Activated T-cell treated with anti-CD3 and anti-CD28 coated beads, Interleukin-2, amount 50 U/mL, for 4 hours (primary cell): ENCODE data around the gene CAB39. TPM values are rescaled to one million over a fixed set of nuclear protein-coding genes. Genes with fewer than 3 reads are reported as not detected.

Experiments
- ATAC-seq, 2 donors: fragments of 200-7000 bp; cut with Tn5 transposase; one replicate each; pipeline ENCODE4 v1.10.0; 2021
- DNase-seq: peaks from one replicate; pipeline ENCODE4 v3.0.0-alpha.2; 2020
- H3K27me3 Mint-ChIP-seq: one replicate; pipeline ENCODE4 v1.8.0; 2021; ENCODE audit warnings: low read depth, mixed read lengths
- H3K36me3 Mint-ChIP-seq: one replicate; pipeline ENCODE4 v1.8.0; 2022; ENCODE audit warnings: mixed read lengths; ENCODE audit not compliant: insufficient read depth
- H3K4me1 Mint-ChIP-seq: one replicate; pipeline ENCODE4 v1.8.0; 2021; ENCODE audit warnings: low read depth, mixed read lengths
- H3K4me3 Mint-ChIP-seq: one replicate; pipeline ENCODE4 v1.8.0; 2021; ENCODE audit warnings: mild to moderate bottlenecking, moderate library complexity, mixed read lengths
- H3K9me3 Mint-ChIP-seq: one replicate; pipeline ENCODE4 v1.8.0; 2021; ENCODE audit warnings: mixed read lengths
- total RNA-seq, 3 donors: library from RNA; stranded (reverse); gene quantifications; one replicate each; pipeline ENCODE4 v1.2.1, GENCODE V29; 2021

CAB39 gene
- total RNA-seq, 3 donors from 2014 or later: 125 to 133 (median 128) TPM

- ATAC-seq: no peak
- peaks cover 71% of the 10 kb centered on the region for H3K4me1 Mint-ChIP-seq
- no peak overlapping the region for H3K4me3 Mint-ChIP-seq
- H3K36me3 Mint-ChIP-seq: peaks cover 22% of the 10 kb centered on the region
- no peaks in the 10 kb centered on the region for H3K9me3 Mint-ChIP-seq
- no peak for DNase-seq
- no peaks in the 10 kb centered on the region for H3K27me3 Mint-ChIP-seq
These were observed 25.2 kb downstream of the CAB39 start for GRCh38 chr2:230737791-230738226.

GRCh38 chr2:230738391-230738811 lies 25.8 kb downstream of the CAB39 start:
- Mint-ChIP-seq H3K27me3 (no peaks in the 10 kb centered on the region), H3K4me1 (peaks cover 69% of the 10 kb centered on the region), H3K36me3 (peaks cover 24% of the 10 kb centered on the region), H3K9me3 (no peaks in the 10 kb centered on the region), H3K4me3 (no peak overlapping the region)
- ATAC-seq (no peak), DNase-seq (no peak)

DNA sequence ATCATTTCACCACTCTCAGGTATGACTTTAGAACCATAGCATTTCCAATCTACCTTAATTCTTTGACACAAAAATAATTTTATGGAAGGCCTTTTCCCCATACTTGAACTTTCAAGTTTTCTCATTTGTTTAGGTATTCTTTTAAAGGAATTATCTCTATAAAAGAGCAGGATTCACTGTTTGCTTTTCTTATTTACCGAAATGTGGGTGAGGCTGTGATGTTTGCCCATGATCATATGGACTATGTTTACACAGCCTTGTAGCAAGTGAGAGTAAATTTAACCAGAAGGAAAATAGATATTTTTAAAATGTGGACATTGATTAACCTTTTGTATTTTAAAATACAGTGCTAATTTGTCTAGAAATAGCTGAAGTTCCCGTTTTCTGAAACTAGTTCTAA lies 26.3 kb downstream of the CAB39 start:
- Mint-ChIP-seq H3K9me3 (no peaks in the 10 kb centered on the region), H3K27me3 (no peaks in the 10 kb centered on the region), H3K36me3 (peaks cover 22% of the 10 kb centered on the region), H3K4me1 (peaks cover 64% of the 10 kb centered on the region), H3K4me3 (no peak overlapping the region)
- ATAC-seq: no peak
- DNase-seq: no peak

DNA sequence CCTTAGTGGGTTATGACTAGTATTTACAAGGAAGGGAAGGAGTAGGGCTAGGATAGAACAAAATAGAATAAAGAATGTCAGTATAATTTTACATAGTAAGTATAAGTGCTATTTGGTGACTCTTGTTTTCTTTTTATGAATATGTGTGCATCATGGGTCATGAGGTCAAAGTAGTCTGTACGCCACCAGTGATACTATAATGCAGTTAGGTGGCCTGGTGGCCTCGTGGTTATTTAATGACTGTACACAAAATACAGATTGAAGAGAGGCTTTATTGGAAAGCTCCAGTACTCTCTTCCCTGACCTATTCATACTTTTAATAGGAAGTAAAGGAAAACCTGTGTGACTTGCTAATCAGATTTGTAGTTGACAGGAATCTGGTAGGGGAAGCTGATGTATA lies 27.3 kb downstream of the CAB39 start:
- Mint-ChIP-seq H3K27me3 (no peaks in the 10 kb centered on the region), H3K4me3 (no peak overlapping the region), H3K36me3 (peaks cover 19% of the 10 kb centered on the region), H3K4me1 (peaks cover 59% of the 10 kb centered on the region), H3K9me3 (no peaks in the 10 kb centered on the region)
- ATAC-seq (peak in 1 of 2 donors; percentile 43), DNase-seq (no peak)

DNA sequence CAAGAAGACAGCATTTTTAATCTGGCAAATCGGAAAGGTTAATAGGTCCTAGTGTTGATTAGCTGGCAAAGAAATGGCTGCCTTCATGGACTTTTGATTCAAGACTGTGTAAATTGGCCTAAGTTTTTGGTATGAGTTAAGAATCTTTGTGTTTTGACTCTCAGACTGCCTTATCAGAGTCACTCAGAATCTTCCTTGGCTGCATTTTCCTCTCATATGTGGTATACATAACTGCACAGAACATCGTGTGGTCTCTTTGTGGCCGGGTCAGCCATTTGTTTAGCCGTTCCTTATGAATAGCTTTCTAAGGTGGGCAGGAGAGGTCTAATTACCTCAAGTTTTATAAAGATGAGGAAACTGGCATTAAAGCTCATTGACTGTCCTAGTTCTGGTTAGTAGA lies 30.1 kb downstream of the CAB39 start:
- Mint-ChIP-seq H3K4me1 (peaks cover 53% of the 10 kb centered on the region), H3K27me3 (no peaks in the 10 kb centered on the region), H3K9me3 (no peaks in the 10 kb centered on the region), H3K36me3 (peaks cover 30% of the 10 kb centered on the region), H3K4me3 (no peak overlapping the region)
- ATAC-seq: no peak
- no peak for DNase-seq

DNA sequence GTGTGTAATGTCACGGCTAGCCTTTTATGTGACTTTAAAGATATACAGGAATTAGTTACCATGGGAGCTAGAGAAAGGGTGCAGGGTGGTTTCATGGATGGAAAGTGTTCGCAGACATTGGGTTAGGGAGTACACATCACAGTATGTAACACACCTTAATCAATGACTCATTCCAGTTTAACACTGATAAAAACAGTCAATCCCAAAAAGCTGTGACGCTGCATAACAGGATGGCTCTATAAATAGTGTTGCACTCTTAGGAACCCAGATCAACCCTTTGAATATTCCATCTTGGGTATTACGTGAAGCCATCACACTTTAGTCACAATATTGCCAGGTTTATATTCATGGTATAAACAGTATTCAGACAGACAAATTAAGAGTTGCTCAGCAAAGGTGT lies 33.6 kb downstream of the CAB39 start:
- Mint-ChIP-seq H3K4me1 (peaks cover 59% of the 10 kb centered on the region), H3K36me3 (peaks cover 23% of the 10 kb centered on the region), H3K9me3 (no peaks in the 10 kb centered on the region), H3K27me3 (no peaks in the 10 kb centered on the region), H3K4me3 (no peak overlapping the region)
- no peak for ATAC-seq
- DNase-seq: no peak

GRCh38 chr2:230748087-230748486 lies 35.4 kb downstream of the CAB39 start:
- peaks cover 26% of the 10 kb centered on the region for H3K36me3 Mint-ChIP-seq
- ATAC-seq: no peak
- no peak overlapping the region for H3K4me3 Mint-ChIP-seq

GRCh38 chr2:230749111-230749510 lies 36.5 kb downstream of the CAB39 start:
- Mint-ChIP-seq H3K9me3 (no peaks in the 10 kb centered on the region), H3K36me3 (peaks cover 25% of the 10 kb centered on the region), H3K4me3 (no peak overlapping the region), H3K4me1 (peaks cover 71% of the 10 kb centered on the region), H3K27me3 (no peaks in the 10 kb centered on the region)
- ATAC-seq (no peak), DNase-seq (no peak)

More at GRCh38 chr2:230748087-230748486, 35.4 kb downstream of the CAB39 start:
- H3K9me3 Mint-ChIP-seq: no peaks in the 10 kb centered on the region
- H3K27me3 Mint-ChIP-seq: no peaks in the 10 kb centered on the region
- peaks cover 68% of the 10 kb centered on the region for H3K4me1 Mint-ChIP-seq
- DNase-seq: no peak

- Mint-ChIP-seq H3K36me3 (peaks cover 27% of the 10 kb centered on the region), H3K27me3 (no peaks in the 10 kb centered on the region)
These were observed 38.4 kb downstream of the CAB39 start for GRCh38 chr2:230751062-230751461.

GRCh38 chr2:230754200-230754599 lies 41.6 kb downstream of the CAB39 start:
- DNase-seq (no peak), ATAC-seq (no peak)
- Mint-ChIP-seq H3K27me3 (no peaks in the 10 kb centered on the region), H3K4me1 (peaks cover 81% of the 10 kb centered on the region), H3K4me3 (no peak overlapping the region), H3K9me3 (no peaks in the 10 kb centered on the region), H3K36me3 (peaks cover 11% of the 10 kb centered on the region)

More at GRCh38 chr2:230751062-230751461, 38.4 kb downstream of the CAB39 start:
- peaks cover 77% of the 10 kb centered on the region for H3K4me1 Mint-ChIP-seq
- H3K4me3 Mint-ChIP-seq: no peak overlapping the region
- ATAC-seq (peak; percentile 93 to 95), DNase-seq (no peak)
- no peaks in the 10 kb centered on the region for H3K9me3 Mint-ChIP-seq

- no peaks in the 10 kb centered on the region for H3K9me3 Mint-ChIP-seq
- no peaks in the 10 kb centered on the region for H3K27me3 Mint-ChIP-seq
- H3K4me1 Mint-ChIP-seq: peaks cover 70% of the 10 kb centered on the region
- peaks cover 27% of the 10 kb centered on the region for H3K36me3 Mint-ChIP-seq
- ATAC-seq (no peak), DNase-seq (no peak)
- peak overlapping the region; percentile 7 for H3K4me3 Mint-ChIP-seq
These were observed 44.8 kb downstream of the CAB39 start for GRCh38 chr2:230757476-230757875.

DNA sequence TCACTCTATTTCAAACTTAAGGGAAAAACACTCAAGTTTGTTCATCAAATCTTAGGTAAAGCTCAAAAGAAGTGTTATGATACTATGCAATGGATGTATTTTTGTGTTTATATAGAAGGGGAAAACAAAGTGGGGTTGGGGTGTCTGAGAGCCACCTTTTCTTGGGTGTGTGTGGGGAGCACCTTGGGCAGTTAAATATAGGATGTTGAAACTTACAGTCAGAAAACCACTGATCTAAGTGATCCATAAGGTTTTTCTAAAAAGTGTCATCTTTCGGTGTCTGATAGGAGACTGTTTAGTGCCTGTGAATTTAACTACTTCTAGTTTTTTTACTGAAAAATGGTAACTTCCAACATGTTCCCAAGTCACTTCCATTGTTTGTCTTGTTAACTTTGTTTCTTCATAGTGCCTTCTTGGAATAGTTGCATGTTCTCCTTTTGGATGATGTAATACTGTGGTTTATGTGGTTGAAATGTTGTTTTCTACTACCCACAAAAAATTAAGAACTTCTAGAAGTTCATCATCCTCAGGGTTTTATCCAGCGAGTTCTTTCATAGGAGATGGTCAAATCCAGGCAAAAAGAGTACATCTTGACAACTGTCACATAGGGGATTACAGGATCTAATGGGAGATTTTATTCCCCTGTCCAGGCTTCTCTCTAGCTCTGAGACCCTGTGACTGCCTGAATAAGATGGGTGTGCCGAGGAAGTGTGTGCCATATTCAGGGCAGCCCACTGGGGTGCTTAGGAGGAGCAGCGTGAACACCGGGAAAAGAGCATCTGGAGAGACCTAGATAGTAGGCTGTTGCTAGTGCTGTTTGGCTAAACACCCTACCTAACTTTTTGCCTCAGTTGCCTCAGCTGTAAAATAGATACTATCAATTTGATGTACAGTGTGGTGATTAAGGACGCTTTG lies 46.2 kb downstream of the CAB39 start:
- ATAC-seq (peak; percentile 27 to 42), DNase-seq (no peak)
- H3K4me1 Mint-ChIP-seq: peaks cover 62% of the 10 kb centered on the region
- H3K27me3 Mint-ChIP-seq: no peaks in the 10 kb centered on the region
- H3K9me3 Mint-ChIP-seq: no peaks in the 10 kb centered on the region
- peaks cover 28% of the 10 kb centered on the region for H3K36me3 Mint-ChIP-seq
- H3K4me3 Mint-ChIP-seq: peak overlapping the region; percentile 19

DNA sequence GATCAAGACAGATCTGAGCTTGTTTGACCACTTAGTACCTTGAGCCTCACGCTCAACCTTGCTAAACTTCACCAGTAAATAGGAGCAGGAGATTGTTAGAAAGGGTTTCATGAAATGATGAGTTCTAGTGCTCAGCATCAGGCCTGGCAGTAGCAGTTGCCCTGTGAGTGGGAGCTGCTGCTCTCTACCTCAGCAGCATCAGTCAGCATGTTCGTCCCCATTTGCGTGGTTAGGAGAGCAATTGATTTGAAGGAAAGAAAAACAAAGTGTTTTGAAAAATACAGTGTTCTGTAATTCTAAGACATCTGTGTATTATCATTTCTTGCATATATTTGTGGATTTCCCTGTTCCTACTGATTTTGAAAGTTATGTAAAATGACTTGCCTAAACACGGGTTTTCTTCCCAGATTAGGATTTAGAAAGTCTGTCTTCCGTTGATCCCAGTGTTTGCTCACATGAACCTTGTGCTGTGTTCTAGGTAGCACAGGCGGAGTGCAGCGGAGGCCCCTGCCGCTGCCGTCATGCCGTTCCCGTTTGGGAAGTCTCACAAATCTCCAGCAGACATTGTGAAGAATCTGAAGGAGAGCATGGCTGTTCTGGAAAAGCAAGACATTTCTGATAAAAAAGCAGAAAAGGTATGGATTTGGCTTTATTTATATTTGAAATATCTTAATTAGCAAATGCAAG lies 47.0 kb downstream of the CAB39 start:
- peaks cover 30% of the 10 kb centered on the region for H3K36me3 Mint-ChIP-seq
- H3K27me3 Mint-ChIP-seq: no peaks in the 10 kb centered on the region
- H3K4me1 Mint-ChIP-seq: peaks cover 60% of the 10 kb centered on the region
- no peak overlapping the region for H3K4me3 Mint-ChIP-seq
- peak in 1 of 2 donors; percentile 47 for ATAC-seq
- no peaks in the 10 kb centered on the region for H3K9me3 Mint-ChIP-seq
- DNase-seq: no peak

DNA sequence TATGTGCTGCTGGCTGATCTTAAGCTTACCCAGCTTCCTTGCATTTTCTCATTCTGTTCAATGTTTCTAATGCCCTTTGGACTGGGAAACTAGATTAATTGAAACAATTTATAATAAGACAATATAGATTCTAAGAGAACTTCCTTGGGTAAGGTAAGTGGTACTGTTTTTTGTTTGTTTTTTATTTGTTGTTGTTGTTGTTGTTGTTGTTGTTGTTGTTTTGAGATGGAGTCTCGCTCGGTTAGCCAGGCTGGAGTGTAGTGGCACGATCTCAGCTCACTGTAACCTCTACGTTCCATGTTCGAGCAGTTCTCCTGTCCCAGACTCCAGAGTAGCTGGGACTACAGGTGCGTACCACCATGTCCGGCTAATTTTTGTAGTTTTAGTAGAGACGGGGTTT lies 49.1 kb downstream of the CAB39 start:
- Mint-ChIP-seq H3K4me3 (no peak overlapping the region), H3K36me3 (peaks cover 41% of the 10 kb centered on the region)

More for the DNA sequence above, 49.1 kb downstream of the CAB39 start:
- ATAC-seq (no peak), DNase-seq (no peak)
- H3K9me3 Mint-ChIP-seq: no peaks in the 10 kb centered on the region
- no peaks in the 10 kb centered on the region for H3K27me3 Mint-ChIP-seq
- H3K4me1 Mint-ChIP-seq: peaks cover 58% of the 10 kb centered on the region
